Testis (tissue), 3 donors: ENCODE measurements around the gene SASH1. TPM values are rescaled to one million over a fixed set of nuclear protein-coding genes. Genes with fewer than 3 reads are reported as not detected.

Experiments used
- DNase-seq: peaks from one replicate; pipeline ENCODE4 v3.0.0-alpha.2; 2019
- H3K27ac ChIP-seq, 2 donors: fragments of 200-600 bp; sonication (generic); one replicate each; pipeline ENCODE4 v1.5.1; 2019
- H3K27me3 ChIP-seq: fragments of 200-600 bp; sonication (generic); one replicate; pipeline ENCODE4 v1.5.1; 2019
- H3K36me3 ChIP-seq: fragments of 200-600 bp; sonication (generic); one replicate; pipeline ENCODE4 v1.5.1; 2017; ENCODE audit warnings: low read depth; ENCODE audit errors: missing control alignments
- H3K4me1 ChIP-seq: fragments of 200-600 bp; sonication (generic); one replicate; pipeline ENCODE4 v1.5.1; 2019
- H3K4me3 ChIP-seq, 2 donors: fragments of 200-600 bp; sonication (generic); one replicate each; pipeline ENCODE4 v1.5.1; 2017 to 2019
- H3K9me3 ChIP-seq: fragments of 200-600 bp; sonication (generic); one replicate; pipeline ENCODE4 v1.5.1; 2017
- CTCF ChIP-seq, 3 experiments: fragments of 450-650 bp in 2 of 3; fragments of 200-600 bp in 1 of 3; sonication (generic) in 1 of 3; IDR thresholded peaks; one replicate each; pipeline ENCODE4 v1.5.1; 2016 to 2019; ENCODE audit warnings: antibody characterized with exemption in 3 of 3, mild to moderate bottlenecking in 2 of 3, moderate library complexity in 1 of 3
- POLR2A ChIP-seq: fragments of 450-650 bp; IDR thresholded peaks from one replicate; pipeline ENCODE4 v1.6.1; 2017; ENCODE audit warnings: antibody characterized with exemption, mild to moderate bottlenecking, moderate library complexity
- WGBS, 2 donors: methylation state at CpG; one replicate each; pipeline ENCODE4 v1.1.5; 2018; 5-methylcytosine and 5-hydroxymethylcytosine counted together
- intact Hi-C: fragments of 100-400 bp; cut with DNase I; formaldehyde crosslinking; loops from one replicate; pipeline ENCODE4 v1.15.1; 2023; ENCODE audit warnings: low total_unique reads
- polyA plus RNA-seq: library from polyadenylated mRNA; stranded (reverse); fragments of 350-450 nt; fragmentation: Illumina TruSeq; extraction: RNeasy Lipid Tissue Mini Kit (QIAGEN cat#74804); gene quantifications from one replicate; pipeline ENCODE4 v1.2.3, GENCODE V29; 2014; ENCODE audit warnings: low read depth, low replicate concordance; ENCODE audit not compliant: insufficient read depth
- total RNA-seq, 2 donors: library from RNA; depleted of rRNA; stranded (reverse); fragments of >200 nt; gene quantifications; one replicate each; pipeline ENCODE4 v1.2.3, GENCODE V29; 2016

Gene SASH1
- total and polyA plus RNA-seq, 3 donors from 2014 or later = 12.1 to 42.1 (median 40.3) TPM

GRCh38 chr6:148440877-148441453, 98.3 kb downstream of the SASH1 start:
- 20 to 35% methylated on average over 9 of the region's 9 CpGs for WGBS, 2 donors
- peaks cover 15% of the 10 kb centered on the region for H3K4me1 ChIP-seq
- intact Hi-C loops = no loop called here
- no peaks in the 10 kb centered on the region for H3K36me3 ChIP-seq
- no peak overlapping the region for H3K4me3 ChIP-seq
- no peaks in the 10 kb centered on the region for H3K9me3 ChIP-seq
- peak overlapping the region; percentile 74 to 78 for H3K27ac ChIP-seq
- H3K27me3 ChIP-seq = no peaks in the 10 kb centered on the region
- DNase-seq = peak; percentile 73
- TF ChIP-seq POLR2A (no peak), CTCF (IDR thresholded peaks at IDR 0.05) (no peak)

- TF ChIP-seq POLR2A = no peak
- no peak for TF ChIP-seq CTCF (IDR thresholded peaks at IDR 0.05)
- no peaks in the 10 kb centered on the region for H3K36me3 ChIP-seq
- intact Hi-C loops = no loop called here
- no peak overlapping the region for H3K4me3 ChIP-seq
- no peaks in the 10 kb centered on the region for H3K9me3 ChIP-seq
- WGBS, 2 donors = 46 to 51% methylated on average over 4 of the region's 4 CpGs
- DNase-seq = no peak
- H3K4me1 ChIP-seq = peaks cover 15% of the 10 kb centered on the region
- no peaks in the 10 kb centered on the region for H3K27me3 ChIP-seq
- peak overlapping the region; percentile 74 to 78 for H3K27ac ChIP-seq
These were observed 98.8 kb downstream of the SASH1 start for GRCh38 chr6:148441454-148441911.

GRCh38 chr6:148443798-148444560, 101.3 kb downstream of the SASH1 start:
- H3K4me3 ChIP-seq = no peak overlapping the region
- peaks cover 15% of the 10 kb centered on the region for H3K4me1 ChIP-seq
- no peak overlapping the region for H3K27ac ChIP-seq
- no peaks in the 10 kb centered on the region for H3K9me3 ChIP-seq
- no peaks in the 10 kb centered on the region for H3K27me3 ChIP-seq
- DNase-seq = no peak
- TF ChIP-seq CTCF (IDR thresholded peaks at IDR 0.05) (no peak), POLR2A (no peak)
- intact Hi-C loops = no loop called here
- 88% methylated on average over 7 of the region's 7 CpGs for WGBS, 2 donors
- no peaks in the 10 kb centered on the region for H3K36me3 ChIP-seq

- Histone ChIP-seq H3K4me3 (no peak overlapping the region), H3K9me3 (no peaks in the 10 kb centered on the region), H3K27ac (no peak overlapping the region), H3K36me3 (no peaks in the 10 kb centered on the region), H3K27me3 (no peaks in the 10 kb centered on the region), H3K4me1 (peaks cover 15% of the 10 kb centered on the region)
- no peak for DNase-seq
- TF ChIP-seq CTCF (IDR thresholded peaks at IDR 0.05) (no peak), POLR2A (no peak)
- WGBS, 2 donors = 73 to 94% methylated on average over 6 of the region's 6 CpGs
- intact Hi-C loops = no loop called here
These were observed 102.5 kb downstream of the SASH1 start for GRCh38 chr6:148445116-148445515.
